Left forelimb (tissue), 1 donor: ENCODE measurements around the gene LINC01488.

ENCODE experiments used
- DNase-seq: peaks from one replicate; pipeline ENCODE4 v3.0.0-alpha.2; 2018; ENCODE audit warnings: low spot score

LINC01488 gene

GRCh38 chr11:69479591-69480271 is 1.7 kb upstream of the LINC01488 start:
- no peak for DNase-seq

DNA sequence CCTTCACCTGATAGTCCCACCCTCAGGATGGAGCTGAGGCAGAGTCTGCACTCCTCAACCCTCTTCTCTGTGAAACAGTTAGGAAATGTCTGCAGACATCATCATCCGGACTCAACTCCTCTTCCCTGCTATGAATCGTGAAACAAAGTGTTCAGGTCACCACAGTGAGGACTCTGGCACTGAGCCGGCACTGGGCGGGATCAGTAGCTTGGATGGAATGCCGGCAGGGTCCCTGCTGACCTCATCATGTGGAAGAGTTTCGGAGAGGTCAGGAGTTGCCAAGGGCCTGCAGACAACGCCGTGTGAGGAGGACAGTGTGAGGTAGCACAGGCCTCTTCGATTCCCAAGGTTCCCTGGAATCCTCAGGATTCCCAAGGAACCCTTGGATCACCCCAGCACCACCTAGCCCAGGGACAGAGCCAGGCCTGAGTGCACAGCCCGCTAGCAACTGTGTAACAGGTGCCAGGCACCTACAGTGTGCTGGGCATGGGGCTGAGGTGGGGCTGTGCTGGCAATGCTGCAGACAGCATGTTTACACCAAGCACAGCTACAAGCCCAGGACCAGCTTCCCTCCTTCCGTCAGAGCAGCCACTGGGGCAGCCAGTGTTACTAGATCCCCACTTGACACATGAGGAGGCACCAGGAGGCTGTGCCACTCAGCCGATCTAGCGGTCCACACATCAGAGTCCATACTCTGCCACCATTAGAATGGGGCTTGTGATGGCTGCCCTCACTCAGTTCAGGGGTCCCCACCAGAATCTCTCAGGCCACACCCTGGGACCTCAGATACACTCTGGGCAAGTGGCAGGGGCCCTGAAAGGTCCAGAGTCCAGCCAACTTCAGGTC is 693 bp upstream of the LINC01488 start:
- no peak for DNase-seq

DNA sequence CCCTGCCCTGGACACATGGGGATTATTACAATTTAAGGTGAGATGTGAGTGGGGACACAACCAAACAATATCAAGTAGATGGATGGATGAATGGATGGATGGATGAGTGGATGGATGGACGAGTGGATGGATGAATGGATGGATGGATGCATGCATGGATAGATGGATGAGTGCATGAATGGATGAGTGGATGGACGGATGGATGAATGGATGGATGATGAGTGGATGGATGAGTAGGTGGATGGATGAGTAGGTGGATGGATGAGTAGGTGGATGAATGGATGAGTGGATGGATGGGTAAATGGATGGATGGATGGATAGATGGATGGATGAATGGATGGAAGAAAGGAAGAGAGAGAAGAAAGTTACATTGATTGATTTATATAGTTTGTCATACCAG is 859 bp downstream of the LINC01488 start:
- no peak for DNase-seq

DNA sequence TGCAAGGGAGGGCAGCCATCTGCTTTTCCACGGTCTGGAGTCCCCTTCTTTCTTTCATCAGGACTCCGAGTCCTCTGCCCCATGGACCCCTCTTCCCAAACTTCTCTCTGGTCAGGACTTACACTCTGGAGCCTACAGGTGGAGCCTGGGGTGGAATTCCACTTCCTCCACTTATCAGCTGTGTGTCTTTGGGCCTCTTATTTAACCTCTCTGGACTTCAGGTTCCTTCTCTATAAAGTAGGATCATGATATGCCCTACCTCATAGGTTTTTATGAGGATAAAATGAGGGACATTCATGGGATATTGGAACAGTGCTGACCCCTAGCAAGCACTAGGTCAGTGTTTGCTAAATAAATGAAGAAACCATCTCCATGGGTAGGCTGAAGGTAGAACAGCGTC is 1.7 kb downstream of the LINC01488 start:
- DNase-seq = no peak

DNA sequence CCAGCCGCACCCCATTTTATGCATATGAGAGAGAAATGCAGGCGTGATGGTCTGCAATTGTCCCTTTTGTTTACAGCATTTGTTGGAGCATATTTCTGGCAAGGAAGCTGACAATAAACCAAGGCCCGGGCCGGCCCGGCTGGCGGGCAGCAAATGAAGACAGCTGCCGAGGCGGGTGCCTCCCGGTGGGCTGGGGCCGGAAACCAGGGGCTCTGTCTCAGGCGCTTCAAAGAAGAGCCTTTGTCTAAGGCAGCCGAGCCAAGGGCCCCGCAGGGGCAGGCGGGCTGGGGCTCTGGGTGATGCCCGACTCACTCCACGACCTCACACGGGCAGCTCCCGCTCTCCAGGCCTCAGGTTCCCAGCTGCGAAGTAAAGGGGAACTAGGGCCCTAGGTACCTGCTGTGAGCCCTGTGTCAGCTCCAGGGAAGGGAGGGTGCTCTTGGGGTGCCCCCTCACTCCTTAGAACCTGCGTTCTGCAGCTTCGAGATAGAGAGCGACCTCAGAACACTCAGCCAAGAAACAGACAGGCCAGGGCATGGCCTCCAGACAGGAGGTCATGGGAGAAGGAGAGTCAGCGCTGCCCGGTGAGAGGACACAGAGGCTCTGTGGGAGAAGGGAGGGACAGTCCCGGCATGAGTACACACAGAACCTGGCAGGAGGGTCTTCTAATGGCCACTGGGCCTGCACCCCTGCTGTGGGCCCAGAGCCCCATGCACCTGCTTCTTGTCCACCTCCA is 2.4 kb downstream of the LINC01488 start:
- no peak for DNase-seq

DNA sequence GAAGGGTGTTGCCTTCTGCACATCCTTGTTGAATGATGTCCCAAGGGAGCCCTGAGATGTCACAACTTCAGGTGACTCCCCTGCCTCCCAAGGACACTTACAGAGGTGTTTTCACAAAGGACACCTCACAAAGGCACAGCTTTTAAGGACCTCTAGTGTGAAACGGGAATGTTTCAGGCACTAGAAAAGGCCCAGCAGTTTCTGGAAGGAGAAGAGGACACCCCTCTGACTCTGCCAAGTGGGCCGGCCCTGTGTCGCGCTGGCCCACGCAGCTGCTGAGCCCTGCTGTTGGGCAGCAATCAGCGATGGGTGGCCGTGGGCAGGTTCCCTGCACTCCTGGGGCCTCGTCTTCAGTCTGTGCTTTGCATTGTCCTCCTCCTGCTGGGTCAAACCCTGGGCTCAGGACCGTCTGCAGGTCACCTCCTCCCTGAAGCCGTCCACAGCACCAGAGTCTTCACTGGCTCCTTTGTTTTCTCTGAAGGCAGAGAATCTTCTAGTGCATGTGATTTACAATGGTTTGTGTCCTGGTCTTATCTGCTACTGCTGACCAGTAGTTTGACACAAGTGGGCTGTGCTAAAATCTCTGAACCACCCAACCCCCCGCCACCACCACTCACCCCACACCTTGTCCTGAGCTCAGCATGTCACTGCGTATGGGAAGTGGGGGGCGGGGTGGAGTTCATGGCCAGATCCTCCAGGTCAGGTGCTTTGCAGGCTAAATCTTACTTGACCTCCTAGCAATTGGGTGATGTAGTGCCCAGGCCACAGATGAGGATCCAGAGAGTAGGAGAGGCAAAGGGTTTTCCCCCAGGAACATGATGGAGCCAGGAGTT is 3.2 kb downstream of the LINC01488 start:
- DNase-seq = no peak

DNA sequence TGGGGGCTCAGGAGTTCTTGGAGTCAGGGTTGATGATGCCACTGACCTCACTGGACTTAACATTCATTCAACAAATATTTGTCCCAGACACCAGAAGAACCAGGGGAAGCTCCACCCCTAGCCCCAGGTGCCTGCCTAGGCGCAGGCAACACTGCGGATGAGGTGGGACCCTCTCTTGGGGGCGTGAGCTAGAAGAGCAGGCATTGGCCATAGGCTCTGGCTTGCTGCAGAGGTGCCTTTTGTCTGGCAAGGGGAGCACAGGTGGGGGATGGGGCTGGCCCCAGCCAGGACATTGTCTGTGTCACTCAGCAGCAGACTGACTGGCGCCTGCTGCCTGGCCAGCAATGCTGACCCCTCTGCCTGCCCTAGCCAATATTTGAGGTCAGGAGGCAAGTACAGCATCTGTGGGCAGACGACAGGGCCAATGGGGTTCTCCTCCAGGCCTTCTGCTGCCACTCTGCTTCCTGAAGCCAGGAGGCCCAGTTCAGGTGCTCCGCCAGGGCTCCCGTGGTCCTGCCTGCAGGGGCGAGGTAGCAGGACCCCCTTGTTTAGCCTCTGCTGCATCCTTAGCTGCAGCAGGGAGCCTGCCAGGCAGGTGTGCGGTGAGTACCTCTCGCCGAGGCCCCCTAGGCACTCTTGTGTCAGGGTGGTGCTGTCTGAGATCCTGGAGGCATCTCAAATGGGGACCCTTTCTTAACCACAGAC is 4.0 kb downstream of the LINC01488 start:
- no peak for DNase-seq

DNA sequence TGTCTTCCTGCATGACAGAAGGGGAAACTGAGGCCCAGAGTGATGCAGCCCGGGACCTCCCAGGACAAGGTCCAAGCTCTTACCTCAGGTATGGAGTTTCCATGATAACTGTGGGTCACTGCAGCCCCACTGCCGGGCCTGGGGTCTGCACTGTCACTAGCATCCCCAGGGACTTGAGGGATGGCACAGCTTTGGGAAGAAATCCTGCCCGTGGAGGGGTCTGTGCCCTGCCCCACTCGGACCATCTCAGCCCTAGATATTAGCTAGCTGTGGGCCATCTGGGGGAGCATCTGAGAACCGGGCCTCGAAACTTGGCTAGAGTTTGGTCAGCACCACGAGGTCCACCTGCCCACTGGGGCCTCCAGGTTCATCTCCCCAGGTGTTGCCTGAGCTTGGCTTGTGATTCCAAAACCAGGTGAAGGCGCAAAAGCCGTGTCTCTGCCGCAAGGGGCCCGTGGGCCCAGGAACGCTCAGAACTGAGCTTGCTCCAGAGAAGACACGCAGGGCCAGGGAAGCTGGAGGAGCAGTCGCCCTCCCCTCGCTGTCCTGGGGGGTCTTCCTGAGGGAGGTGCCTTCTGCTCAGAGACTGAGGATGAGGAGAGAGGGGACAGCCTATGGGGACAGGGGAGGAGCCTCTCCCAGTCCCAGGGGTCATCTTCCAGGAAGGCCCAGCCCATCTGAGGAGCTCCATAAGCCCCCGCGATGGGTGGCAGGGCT is 4.8 kb downstream of the LINC01488 start:
- no peak for DNase-seq

DNA sequence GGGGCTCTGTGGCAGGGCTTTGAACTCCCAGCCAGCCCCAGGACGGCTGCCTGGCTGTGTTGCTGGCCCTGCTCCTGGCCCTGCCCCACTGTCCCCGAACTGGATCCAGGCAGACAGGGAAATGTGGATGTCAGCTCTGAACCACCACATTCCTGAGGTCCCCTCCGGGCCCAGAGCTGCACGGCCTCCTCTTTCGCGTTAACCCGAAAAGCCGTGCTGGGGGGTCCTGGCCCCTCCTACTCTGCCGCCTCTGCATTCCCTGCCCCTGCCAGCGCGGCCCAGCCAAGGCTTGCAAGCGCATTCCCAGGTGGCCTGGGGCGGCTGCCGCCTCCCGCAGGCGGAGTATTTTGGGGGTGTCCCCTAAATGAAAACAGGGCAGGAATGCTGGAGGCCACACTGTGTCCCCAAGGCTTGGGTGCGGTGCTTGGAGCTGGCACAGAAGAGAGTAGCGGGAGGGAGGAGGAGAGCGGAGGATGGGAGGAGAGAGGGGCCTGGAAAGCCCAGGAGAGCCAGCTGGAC is 5.4 kb downstream of the LINC01488 start:
- no peak for DNase-seq

- no peak for DNase-seq
Observed at GRCh38 chr11:69487391-69487790, 5.9 kb downstream of the LINC01488 start.

- DNase-seq = no peak
Observed at GRCh38 chr11:69487849-69488542, 6.5 kb downstream of the LINC01488 start.

DNA sequence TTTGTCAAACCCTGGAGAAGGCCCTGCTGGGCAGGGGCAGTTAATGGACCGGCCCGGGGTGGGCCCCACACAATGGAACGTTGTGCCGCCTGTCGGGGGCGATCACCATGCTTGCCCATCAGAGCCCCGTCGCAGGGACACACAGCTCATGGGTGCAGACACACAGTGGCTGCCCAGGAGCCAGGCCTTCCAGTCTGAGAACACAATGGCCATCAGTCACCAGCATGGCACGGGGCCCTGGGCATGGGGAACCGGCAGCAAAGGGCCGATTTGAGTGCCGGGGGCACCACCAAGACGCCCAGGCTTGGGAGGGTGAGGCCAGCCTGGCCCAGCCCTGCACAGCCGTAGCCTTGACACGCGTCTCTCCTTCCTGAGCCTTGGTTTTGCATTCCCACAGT is 7.1 kb downstream of the LINC01488 start:
- DNase-seq = no peak

DNA sequence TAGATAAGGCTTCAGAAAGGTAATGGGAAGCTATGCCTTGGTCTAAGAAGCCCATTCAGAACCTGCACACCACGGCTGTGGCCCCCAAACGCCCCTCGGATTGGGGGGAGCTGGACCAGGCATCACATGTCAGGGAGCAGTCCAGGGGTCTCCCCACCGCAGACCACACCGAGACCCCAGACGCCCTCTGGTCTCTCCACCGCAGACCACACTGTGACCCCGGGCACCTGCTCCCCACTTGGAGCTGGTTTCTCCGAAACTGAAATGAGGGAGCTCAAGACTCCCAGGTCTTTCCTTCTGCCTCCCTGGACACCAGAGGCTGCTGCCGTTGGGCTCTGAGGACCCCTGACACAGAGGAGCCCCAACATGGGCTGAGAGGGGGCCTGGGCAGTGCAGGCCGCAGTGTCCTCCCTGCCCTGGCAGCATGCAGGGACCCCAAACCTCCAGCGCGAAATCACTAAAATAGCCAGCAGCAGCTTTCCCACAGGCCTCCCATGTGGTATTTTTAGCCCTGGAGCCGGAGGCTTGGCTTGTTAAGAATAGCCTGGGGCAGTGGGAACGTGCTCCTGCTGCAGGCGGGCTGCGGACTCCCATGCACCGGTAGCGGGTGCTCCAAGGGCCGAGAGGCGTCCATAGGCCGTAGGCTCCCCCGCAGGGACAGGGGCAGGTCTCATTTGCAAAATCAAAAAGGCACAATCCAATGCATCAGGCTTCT is 7.7 kb downstream of the LINC01488 start:
- no peak for DNase-seq

DNA sequence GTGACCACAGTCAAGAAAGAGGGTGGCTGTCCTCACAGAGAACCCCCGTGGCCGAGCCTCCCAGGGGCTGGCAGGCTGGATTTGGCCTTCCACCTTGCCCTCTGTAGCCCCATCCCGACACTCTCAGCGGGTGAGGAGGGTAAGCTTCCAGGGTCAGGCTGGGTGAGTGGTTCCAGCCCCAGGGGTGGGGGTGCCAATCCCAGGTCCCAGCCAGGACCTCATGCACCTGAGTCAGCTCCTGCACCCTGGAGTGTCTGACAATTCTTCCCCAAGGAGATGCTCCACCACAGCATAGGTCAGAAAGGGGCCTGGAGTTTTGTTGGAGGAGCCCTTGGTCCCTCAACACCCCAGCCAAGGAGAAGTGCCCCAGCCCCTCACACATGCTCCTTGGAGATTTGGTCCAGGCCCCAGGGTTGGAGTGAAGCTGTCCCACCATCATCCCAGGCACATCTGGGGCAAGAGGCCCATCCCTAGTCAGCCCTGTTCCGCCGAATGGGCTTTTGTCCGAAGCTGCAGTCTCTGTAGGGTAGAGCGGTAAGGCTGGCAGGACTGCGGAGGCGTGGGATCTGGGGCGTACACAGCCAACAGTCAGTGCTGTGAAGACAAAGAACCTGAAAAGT is 8.4 kb downstream of the LINC01488 start:
- no peak for DNase-seq

GRCh38 chr11:69490516-69490915 is 9.1 kb downstream of the LINC01488 start:
- DNase-seq = no peak

- no peak for DNase-seq
Observed at GRCh38 chr11:69491071-69492031, 9.9 kb downstream of the LINC01488 start.

DNA sequence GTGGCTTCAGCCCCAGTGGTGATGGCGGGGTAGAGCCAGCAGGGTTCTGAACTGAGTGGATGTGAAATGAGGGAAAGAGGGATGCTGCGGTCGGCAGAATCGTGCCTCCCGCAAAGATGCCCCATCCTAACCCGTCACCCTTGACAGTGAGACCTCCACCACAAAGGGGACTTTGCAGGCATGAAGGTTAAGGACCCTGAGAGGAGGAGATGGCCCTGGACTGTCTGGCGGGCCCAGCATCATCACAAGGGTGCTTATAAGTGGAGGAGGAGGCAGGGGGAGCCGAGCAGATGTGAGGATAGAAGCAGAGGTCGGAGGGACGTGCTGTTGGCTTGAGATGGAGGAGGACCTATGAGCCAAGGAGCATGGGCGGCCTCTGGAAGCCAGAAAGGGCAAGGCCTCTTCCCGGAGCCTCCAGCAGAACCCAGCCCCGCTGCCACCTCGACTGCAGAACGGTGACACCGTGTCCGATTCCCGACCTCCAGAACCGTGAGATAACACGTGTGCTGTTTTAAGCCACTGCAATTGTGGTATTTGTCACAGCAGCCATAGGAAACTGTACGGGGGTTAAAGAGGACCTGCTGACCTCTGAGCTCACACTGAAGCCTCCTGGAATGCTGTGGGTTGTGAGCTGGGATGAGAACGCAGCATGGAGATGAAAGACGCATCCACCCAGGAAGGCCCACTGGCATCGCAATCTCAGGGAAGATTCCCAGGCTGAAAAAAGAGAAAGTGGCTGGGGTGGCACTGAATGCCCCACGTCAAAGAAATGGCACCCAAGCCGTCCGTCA is 10.9 kb downstream of the LINC01488 start:
- DNase-seq = no peak
